OCI-LY3 (cell line): ENCODE data around the gene PITPNC1.

Experiments
- H2AFZ ChIP-seq: fragments of 200-600, 300-600 bp; shearing (Covaris generic); 2 replicates; pipeline ENCODE4 v1.6.0; 2014; ENCODE audit warnings: antibody characterized with exemption, low read depth, low read length
- H3K27ac ChIP-seq: fragments of 200-600, 300-600 bp; sonication (generic); 2 replicates; pipeline ENCODE4 v1.5.1; 2014; ENCODE audit warnings: mild to moderate bottlenecking, low read length, moderate library complexity, mixed read lengths
- H3K27me3 ChIP-seq: fragments of 200-600, 300-600 bp; sonication (generic); 2 replicates; pipeline ENCODE4 v1.6.1; 2014; ENCODE audit warnings: low read depth, low read length, mixed read lengths
- H3K36me3 ChIP-seq: fragments of 200-600, 300-600 bp; sonication (generic); replicated peaks from 2 replicates; pipeline ENCODE3; 2014; ENCODE audit warnings: low read depth, low read length, mixed read lengths
- H3K4me1 ChIP-seq: fragments of 300-600, 200-600 bp; sonication (generic); 2 replicates; pipeline ENCODE4 v1.6.1; 2014; ENCODE audit warnings: low read length, mixed read lengths
- H3K4me2 ChIP-seq: fragments of 200-600, 300-600 bp; sonication (generic); 2 replicates; pipeline ENCODE4 v1.6.1; 2014; ENCODE audit warnings: low read length, mixed read lengths
- H3K4me3 ChIP-seq: fragments of 300-600, 200-600 bp; sonication (generic); 2 replicates; pipeline ENCODE4 v1.5.1; 2014; ENCODE audit warnings: antibody characterized with exemption, mild to moderate bottlenecking, low read length, moderate library complexity
- H3K79me2 ChIP-seq: fragments of 300-600, 200-600 bp; shearing (Covaris generic); 2 replicates; pipeline ENCODE4 v1.6.1; 2014; ENCODE audit warnings: mild to moderate bottlenecking, low read length, mixed read lengths
- H3K9ac ChIP-seq: fragments of 300-600, 200-600 bp; shearing (Covaris generic); 2 replicates; pipeline ENCODE4 v1.6.0; 2014; ENCODE audit warnings: mild to moderate bottlenecking, low read length, moderate library complexity
- H3K9me3 ChIP-seq: fragments of 200-600, 300-600 bp; shearing (Covaris generic); 2 replicates; pipeline ENCODE4 v1.6.1; 2014; ENCODE audit warnings: low read length, mixed read lengths; ENCODE audit not compliant: insufficient read depth
- H4K20me1 ChIP-seq: fragments of 200-600, 300-600 bp; sonication (generic); 2 replicates; pipeline ENCODE4 v1.6.1; 2016; ENCODE audit warnings: low read length, mixed read lengths; ENCODE audit not compliant: insufficient read depth
- EZH2phosphoT487 ChIP-seq: fragments of 200-600 bp; shearing (Covaris generic); IDR thresholded peaks from 2 replicates; pipeline ENCODE4 v1.6.1; 2018; ENCODE audit warnings: antibody characterized with exemption, mixed run types, low read depth
- TF ChIP-seq, protein P1 (sequence below): fragments of 200-600, 300-600 bp; sonication (generic); IDR thresholded peaks from 2 replicates; pipeline ENCODE4 v1.5.1; 2014; ENCODE audit warnings: antibody characterized with exemption, low read length, low read depth

The PITPNC1 gene

DNA sequence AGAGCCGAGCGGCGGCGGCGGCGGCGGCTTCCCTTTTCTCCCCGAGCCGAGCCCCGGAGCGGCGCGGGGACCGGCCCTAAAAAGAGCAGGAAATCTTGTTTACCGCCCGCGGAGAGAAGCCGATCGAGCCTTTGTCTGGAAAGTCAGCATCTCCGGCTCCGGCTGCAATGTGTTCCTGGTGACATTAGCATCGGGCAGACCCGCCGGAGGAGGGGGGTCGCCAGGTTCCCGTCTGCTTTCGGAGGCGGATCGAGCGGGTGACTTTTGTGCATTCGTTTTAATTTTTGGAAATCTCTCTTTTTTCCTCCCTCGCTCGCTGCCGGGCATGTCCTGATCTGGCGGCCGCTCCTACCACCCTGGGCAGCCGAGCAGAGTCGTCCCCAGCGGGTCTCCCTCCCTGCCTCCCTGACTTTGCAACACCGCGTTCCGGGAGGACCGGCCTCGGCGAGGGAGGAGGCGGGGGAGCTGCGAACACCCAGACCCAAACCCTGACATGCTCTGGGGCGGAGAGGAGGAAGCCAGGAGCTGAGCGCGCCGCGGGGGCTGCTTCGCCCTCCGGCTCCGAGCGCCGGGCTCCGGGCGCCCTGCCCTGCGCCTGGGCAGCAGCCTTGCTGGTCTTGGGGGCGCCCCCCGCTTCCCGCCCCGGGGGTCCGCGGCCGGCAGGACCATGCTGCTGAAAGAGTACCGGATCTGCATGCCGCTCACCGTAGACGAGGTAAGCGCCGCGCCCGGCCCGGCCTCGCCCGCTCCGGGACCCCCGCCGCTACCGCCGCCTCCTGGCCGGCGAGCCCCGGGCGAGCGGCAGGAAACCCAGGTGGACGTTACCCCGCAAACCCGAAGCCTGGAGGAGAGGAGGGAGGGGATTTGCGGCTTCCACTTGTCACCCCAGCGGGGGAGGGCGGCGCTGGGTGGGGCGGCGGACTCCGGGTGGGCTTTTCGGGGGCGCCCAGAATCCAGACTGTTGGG is 690 bp downstream of the PITPNC1 start:
- Histone ChIP-seq H3K9me3 (no peaks in the 10 kb centered on the region), H3K79me2 (peaks cover 44% of the 10 kb centered on the region), H3K27me3 (no peaks in the 10 kb centered on the region), H3K4me3 (peak overlapping the region; percentile 87), H3K4me1 (peaks cover 26% of the 10 kb centered on the region), H3K4me2 (peak overlapping the region; percentile 99), H3K27ac (peak overlapping the region; percentile 59), H4K20me1 (no peaks in the 10 kb centered on the region), H2AFZ (peak overlapping the region; percentile 87), H3K9ac (peak overlapping the region; percentile 81), H3K36me3 (no peaks in the 10 kb centered on the region)
- TF ChIP-seq EZH2phosphoT487: no peak
- TF ChIP-seq, protein P1, sequence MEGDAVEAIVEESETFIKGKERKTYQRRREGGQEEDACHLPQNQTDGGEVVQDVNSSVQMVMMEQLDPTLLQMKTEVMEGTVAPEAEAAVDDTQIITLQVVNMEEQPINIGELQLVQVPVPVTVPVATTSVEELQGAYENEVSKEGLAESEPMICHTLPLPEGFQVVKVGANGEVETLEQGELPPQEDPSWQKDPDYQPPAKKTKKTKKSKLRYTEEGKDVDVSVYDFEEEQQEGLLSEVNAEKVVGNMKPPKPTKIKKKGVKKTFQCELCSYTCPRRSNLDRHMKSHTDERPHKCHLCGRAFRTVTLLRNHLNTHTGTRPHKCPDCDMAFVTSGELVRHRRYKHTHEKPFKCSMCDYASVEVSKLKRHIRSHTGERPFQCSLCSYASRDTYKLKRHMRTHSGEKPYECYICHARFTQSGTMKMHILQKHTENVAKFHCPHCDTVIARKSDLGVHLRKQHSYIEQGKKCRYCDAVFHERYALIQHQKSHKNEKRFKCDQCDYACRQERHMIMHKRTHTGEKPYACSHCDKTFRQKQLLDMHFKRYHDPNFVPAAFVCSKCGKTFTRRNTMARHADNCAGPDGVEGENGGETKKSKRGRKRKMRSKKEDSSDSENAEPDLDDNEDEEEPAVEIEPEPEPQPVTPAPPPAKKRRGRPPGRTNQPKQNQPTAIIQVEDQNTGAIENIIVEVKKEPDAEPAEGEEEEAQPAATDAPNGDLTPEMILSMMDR: peak; percentile 39

DNA sequence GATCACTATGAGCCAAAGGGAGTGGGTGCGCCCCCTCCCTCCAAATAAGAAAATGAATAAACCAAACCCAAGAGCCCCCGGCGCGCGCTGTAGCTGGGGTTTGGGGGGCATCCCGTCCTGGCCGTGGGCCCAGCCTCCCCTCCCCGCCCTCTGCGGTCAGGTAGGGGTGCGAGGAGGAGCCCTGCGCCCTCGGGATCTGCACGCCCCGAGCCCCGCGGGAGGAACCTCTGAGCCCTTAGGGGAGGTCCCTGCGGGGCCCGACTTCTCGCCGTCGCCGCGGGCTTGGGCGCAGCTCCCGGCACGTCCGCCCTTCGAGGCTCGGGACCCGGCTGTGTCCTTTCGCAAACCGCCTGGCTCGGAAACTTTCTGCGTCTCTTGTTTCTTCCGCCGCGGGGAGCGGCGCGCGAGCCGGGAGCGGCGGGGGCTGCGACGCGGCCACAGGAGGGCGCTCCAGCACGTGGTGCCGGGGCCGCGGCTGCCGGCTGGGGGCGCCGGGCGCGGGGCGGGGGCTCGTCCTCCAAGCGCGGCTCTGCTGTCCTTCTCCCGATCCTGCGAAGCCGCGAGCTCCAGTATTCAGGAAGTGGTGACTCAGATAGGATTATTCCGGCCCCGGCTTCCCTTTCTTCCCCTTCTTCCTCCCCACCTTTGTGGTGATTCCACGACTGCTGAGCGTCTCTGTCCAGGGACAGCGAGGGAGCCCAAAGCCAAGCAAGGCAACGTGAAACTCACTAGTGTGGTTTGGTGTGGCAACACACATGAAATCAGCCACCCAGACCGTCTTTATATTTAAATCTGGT is 1.6 kb downstream of the PITPNC1 start:
- Histone ChIP-seq H3K27me3 (no peaks in the 10 kb centered on the region), H4K20me1 (no peaks in the 10 kb centered on the region), H3K27ac (peak overlapping the region; percentile 59), H3K4me1 (peaks cover 26% of the 10 kb centered on the region), H3K4me2 (peak overlapping the region; percentile 99), H2AFZ (peak overlapping the region; percentile 87), H3K9me3 (no peaks in the 10 kb centered on the region), H3K36me3 (no peaks in the 10 kb centered on the region), H3K9ac (peak overlapping the region; percentile 81), H3K79me2 (peaks cover 52% of the 10 kb centered on the region), H3K4me3 (peak overlapping the region; percentile 87)
- TF ChIP-seq, protein P1: peak; percentile 51
- TF ChIP-seq EZH2phosphoT487: no peak

GRCh38 chr17:67379251-67379630 is 2.2 kb downstream of the PITPNC1 start:
- H3K9me3 ChIP-seq: no peaks in the 10 kb centered on the region
- peak overlapping the region; percentile 99 for H3K4me2 ChIP-seq
- TF ChIP-seq EZH2phosphoT487: no peak
- TF ChIP-seq, protein P1: no peak
- H3K36me3 ChIP-seq: no peaks in the 10 kb centered on the region
- peak overlapping the region; percentile 47 for H2AFZ ChIP-seq
- H3K27ac ChIP-seq: no peak overlapping the region
- H3K4me1 ChIP-seq: peaks cover 25% of the 10 kb centered on the region
- H3K27me3 ChIP-seq: no peaks in the 10 kb centered on the region
- peaks cover 58% of the 10 kb centered on the region for H3K79me2 ChIP-seq
- H3K9ac ChIP-seq: peak overlapping the region; percentile 81
- H4K20me1 ChIP-seq: no peaks in the 10 kb centered on the region
- peak overlapping the region; percentile 87 for H3K4me3 ChIP-seq

GRCh38 chr17:67381929-67382257 is 4.8 kb downstream of the PITPNC1 start:
- no peak overlapping the region for H3K4me3 ChIP-seq
- H3K27me3 ChIP-seq: no peaks in the 10 kb centered on the region
- H3K9me3 ChIP-seq: no peaks in the 10 kb centered on the region
- no peak overlapping the region for H3K4me2 ChIP-seq
- no peak overlapping the region for H3K9ac ChIP-seq
- no peaks in the 10 kb centered on the region for H3K36me3 ChIP-seq
- H2AFZ ChIP-seq: no peak overlapping the region
- peaks cover 10% of the 10 kb centered on the region for H3K4me1 ChIP-seq
- no peak for TF ChIP-seq EZH2phosphoT487
- TF ChIP-seq, protein P1: no peak
- no peaks in the 10 kb centered on the region; the same call in 1 of the 2 replicates for H4K20me1 ChIP-seq
- H3K27ac ChIP-seq: no peak overlapping the region
- H3K79me2 ChIP-seq: peaks cover 81% of the 10 kb centered on the region
